Kidney glomerular epithelial cell (primary cell): ENCODE measurements around the gene SETBP1.
A peak's percentile ranks its signal among the peaks of the same experiment; 100 is the strongest.

Source experiments
- DNase-seq: peaks from one replicate; lab custom pipeline; 2025; lab: John Stamatoyannopoulos, UW

The SETBP1 gene

GRCh38 chr18:44973282-44973681 lies 292.6 kb downstream of the SETBP1 start:
- no peak for DNase-seq

- no peak for DNase-seq
These were observed 293.5 kb downstream of the SETBP1 start for GRCh38 chr18:44974174-44974573.

GRCh38 chr18:44977856-44978255 lies 297.2 kb downstream of the SETBP1 start:
- no peak for DNase-seq

GRCh38 chr18:44979748-44980147 lies 299.1 kb downstream of the SETBP1 start:
- DNase-seq, result no peak

- no peak for DNase-seq
These were observed 300.4 kb downstream of the SETBP1 start for GRCh38 chr18:44981121-44981520.

- DNase-seq, result no peak
These were observed 306.2 kb downstream of the SETBP1 start for GRCh38 chr18:44986933-44987332.

- no peak for DNase-seq
These were observed 306.7 kb downstream of the SETBP1 start for GRCh38 chr18:44987371-44987770.

GRCh38 chr18:44988821-44989587 lies 308.3 kb downstream of the SETBP1 start:
- no peak for DNase-seq

- no peak for DNase-seq
These were observed 315.6 kb downstream of the SETBP1 start for GRCh38 chr18:44996261-44996660.

GRCh38 chr18:44997174-44997573 lies 316.5 kb downstream of the SETBP1 start:
- no peak for DNase-seq

GRCh38 chr18:44998360-44998759 lies 317.7 kb downstream of the SETBP1 start:
- DNase-seq, result no peak

GRCh38 chr18:45004546-45005080 lies 323.9 kb downstream of the SETBP1 start:
- peak; percentile 50 for DNase-seq

- DNase-seq, result no peak
These were observed 326.2 kb downstream of the SETBP1 start for GRCh38 chr18:45006934-45007333.

GRCh38 chr18:45007531-45007930 lies 326.8 kb downstream of the SETBP1 start:
- DNase-seq, result no peak

- DNase-seq, result no peak
These were observed 328.2 kb downstream of the SETBP1 start for GRCh38 chr18:45008694-45009413.

- no peak for DNase-seq
These were observed 329.1 kb downstream of the SETBP1 start for GRCh38 chr18:45009756-45010155.

- no peak for DNase-seq
These were observed 331.6 kb downstream of the SETBP1 start for GRCh38 chr18:45012286-45012685.

- peak; percentile 92 for DNase-seq
These were observed 333.4 kb downstream of the SETBP1 start for GRCh38 chr18:45014047-45014501.

- no peak for DNase-seq
These were observed 335.1 kb downstream of the SETBP1 start for GRCh38 chr18:45015788-45016128.

- no peak for DNase-seq
These were observed 338.8 kb downstream of the SETBP1 start for GRCh38 chr18:45019469-45019868.

GRCh38 chr18:45023519-45023918 lies 342.8 kb downstream of the SETBP1 start:
- no peak for DNase-seq

GRCh38 chr18:45024357-45025088 lies 343.8 kb downstream of the SETBP1 start:
- DNase-seq, result no peak

- no peak for DNase-seq
These were observed 344.4 kb downstream of the SETBP1 start for GRCh38 chr18:45025089-45025450.
